HepG2 (cell line): ENCODE measurements around the gene CSHL1. TPM values are rescaled to one million over a fixed set of nuclear protein-coding genes. Genes with fewer than 3 reads are reported as not detected.
A peak's percentile ranks its signal among the peaks of the same experiment; 100 is the strongest.
"Not testable (repeated sequence)": the region's sequence is repeated elsewhere in the genome, so short reads cannot be mapped to it uniquely, and the experiment has no call there.

Source experiments
- ATAC-seq: fragments of 200-7000 bp; cut with Tn5 transposase; 3 replicates; pipeline ENCODE4 v1.9.1; 2020; ENCODE audit warnings: mild to moderate bottlenecking, moderate library complexity
- BruUV-seq: library from RNA; stranded (reverse); fragments of 400-500 nt; replicated peaks from 2 replicates; lab custom pipeline; 2021; lab: Mats Ljungman, UMichigan
- CTCF ChIA-PET: fragments of 300-600 bp; formaldehyde crosslinking; extraction: SDS; loops from one replicate; lab custom pipeline; 2021; ENCODE audit warnings: low total read pairs, inconsistent platforms, low intra/inter-chr PET ratio; lab: Yijun Ruan, JAX
- POLR2A ChIA-PET: fragments of 350-600 bp; sonication (Branson Sonifier 250); formaldehyde crosslinking; loops from one replicate; lab custom pipeline; 2020; ENCODE audit warnings: antibody characterized with exemption, inconsistent platforms; lab: Yijun Ruan, JAX
- DNase-seq: peaks from one replicate; pipeline ENCODE4 v3.0.0-alpha.2; 2015; ENCODE audit warnings: low spot score
- FAIRE-seq: peaks from 3 replicates; lab custom pipeline; 2011; peaks lifted over from hg19 to GRCh38; lab: Jason Lieb, UNC
- H2AFZ ChIP-seq: one replicate; pipeline ENCODE4 v1.6.1; 2011; ENCODE audit warnings: low read length, inconsistent platforms
- H3K27ac ChIP-seq: fragments of 300-600 bp; 3 replicates; pipeline ENCODE4 v1.8.0; 2011; ENCODE audit warnings: mixed run types, mild to moderate bottlenecking, mixed read lengths, low read length, inconsistent platforms; ENCODE audit not compliant: insufficient read depth; ENCODE audit errors: extremely low read length
- H3K27me3 ChIP-seq, 2 experiments: fragments of 200-600 bp in 1 of 2; 2 replicates in 1 of 2; 3 replicates in 1 of 2; pipeline versions ENCODE4 v1.6.0 to v1.8.0; 2011; ENCODE audit warnings: low read length in 2 of 2, mild to moderate bottlenecking in 2 of 2, moderate library complexity in 2 of 2, inconsistent platforms in 1 of 2; ENCODE audit not compliant: insufficient read depth in 2 of 2, control insufficient read depth in 1 of 2
- H3K36me3 ChIP-seq, 2 experiments: fragments of 200-600 bp in 1 of 2; replicated peaks in 1 of 2; 2 replicates in 1 of 2; 3 replicates in 1 of 2; pipeline versions ENCODE4 v1.5.1 to v1.8.0; 2011; ENCODE audit warnings: low read length in 2 of 2, inconsistent platforms in 1 of 2; ENCODE audit not compliant: insufficient read depth in 2 of 2, control insufficient read depth in 1 of 2
- H3K4me1 ChIP-seq: 2 replicates; pipeline ENCODE4 v1.5.1; 2012; ENCODE audit warnings: low read length, inconsistent platforms; ENCODE audit not compliant: insufficient read depth
- H3K4me2 ChIP-seq: 2 replicates; pipeline ENCODE4 v1.6.0; 2011; ENCODE audit warnings: low read depth, low read length, inconsistent platforms
- H3K4me3 ChIP-seq, 3 experiments: fragments of 200-600 bp in 1 of 3; sonication (generic), shearing (Covaris generic) in 1 of 3; replicated peaks in 1 of 3; 2 replicates each; pipeline ENCODE4 v1.5.1; 2011 to 2016; ENCODE audit warnings: low read length in 3 of 3, inconsistent platforms in 2 of 3, low read depth in 2 of 3, mild to moderate bottlenecking in 2 of 3, control low read depth in 1 of 3, mixed read lengths in 1 of 3; ENCODE audit not compliant: insufficient read depth in 1 of 3
- H3K79me2 ChIP-seq: one replicate; pipeline ENCODE4 v1.6.1; 2011; ENCODE audit warnings: low read length, inconsistent platforms; ENCODE audit not compliant: insufficient read depth
- H3K9ac ChIP-seq: 2 replicates; pipeline ENCODE4 v1.6.0; 2011; ENCODE audit warnings: mild to moderate bottlenecking, low read depth, low read length, inconsistent platforms; ENCODE audit not compliant: insufficient read depth
- H3K9me3 ChIP-seq: 2 replicates; pipeline ENCODE4 v1.5.1; 2012; ENCODE audit warnings: mild to moderate bottlenecking, low read length
- H4K20me1 ChIP-seq: 2 replicates; pipeline ENCODE4 v1.6.0; 2011; ENCODE audit warnings: inconsistent platforms, mild to moderate bottlenecking, low read length, moderate library complexity; ENCODE audit not compliant: insufficient read depth
- MAFF ChIP-seq: IDR thresholded peaks from 2 replicates; pipeline ENCODE4 v1.6.1; 2011; ENCODE audit warnings: low read depth, low read length, improper control_type of control experiment
- MAFK ChIP-seq, 2 experiments: IDR thresholded peaks in 1 of 2; conservative IDR thresholded peaks in 1 of 2; 2 replicates each; pipeline ENCODE4 v1.6.1; 2011; ENCODE audit warnings: improper control_type of control experiment in 2 of 2, low read length in 2 of 2
- WGBS: methylation state at CpG from one replicate; pipeline ENCODE4 v1.1.6; 2017; ENCODE audit warnings: low lambda C conversion rate; 5-methylcytosine and 5-hydroxymethylcytosine counted together
- in situ Hi-C: cut with HindIII; loops from 2 replicates; pipeline ENCODE4 v1.10.0; 2017; ENCODE audit warnings: low pct_unique_long_range_greater_than_20kb; ENCODE audit not compliant: extremely low pct_ligation_motif_present
- intact Hi-C: fragments of 100-400 bp; cut with micrococcal nuclease; formaldehyde crosslinking; loops from one replicate; pipeline ENCODE4 v1.10.0; 2022; ENCODE audit not compliant: unreplicated experiment
- polyA plus RNA-seq, 8 experiments: library from polyadenylated mRNA; depleted of rRNA in 3 of 8; stranded (reverse) in 7 of 8; unstranded in 1 of 8; fragments of >200 nt; fragmentation: Illumina TruSeq in 4 of 8; extraction: Trizol in 4 of 8; gene quantifications; 2 replicates each; pipeline versions ENCODE4 v1.2.1 to v1.2.3, GENCODE V29; 2011 to 2016; ENCODE audit warnings: low read depth in 4 of 8, missing spikeins in 1 of 8, mixed read lengths in 1 of 8; ENCODE audit not compliant: insufficient read depth in 1 of 8
- total RNA-seq, 5 experiments: library from RNA; depleted of rRNA; stranded (reverse); fragments of >200 nt; fragmentation: Illumina TruSeq; extraction: Trizol; gene quantifications; 2 replicates each; pipeline ENCODE4 v1.2.3, GENCODE V29; 2016; ENCODE audit warnings: low read depth in 1 of 5
- TF ChIP-seq, protein P1 (sequence below): sonication (generic); formaldehyde crosslinking; IDR thresholded peaks from 2 replicates; pipeline ENCODE4 v1.5.0; 2020; ENCODE audit warnings: mild to moderate bottlenecking, missing genetic modification reagents, moderate library complexity

CSHL1 gene
- total and polyA plus RNA-seq, 2 of the 13 experiments (the other 11 are each of a cell fraction or from before 2014, with no cell fraction given): not detected

DNA sequence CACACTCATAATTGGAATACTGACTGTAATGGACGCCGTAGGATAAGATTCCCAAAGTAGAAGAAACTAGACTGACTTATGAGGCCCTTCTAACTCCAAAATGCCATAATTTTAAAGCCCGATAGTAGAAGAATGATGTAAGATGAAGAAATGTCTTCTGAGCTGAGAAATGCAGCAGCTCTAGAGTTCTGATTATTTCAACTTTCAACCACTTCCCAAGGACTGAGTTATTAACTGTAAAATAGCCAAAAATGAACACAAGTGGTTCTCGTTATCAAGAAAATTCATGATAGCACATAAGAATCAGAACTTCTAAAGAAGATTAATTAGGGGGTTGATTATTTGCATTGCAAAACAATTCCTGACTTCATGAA is 40.8 kb downstream of the CSHL1 start:
- POLR2A ChIA-PET, BruUV-seq, FAIRE-seq: not testable (repeated sequence)

DNA sequence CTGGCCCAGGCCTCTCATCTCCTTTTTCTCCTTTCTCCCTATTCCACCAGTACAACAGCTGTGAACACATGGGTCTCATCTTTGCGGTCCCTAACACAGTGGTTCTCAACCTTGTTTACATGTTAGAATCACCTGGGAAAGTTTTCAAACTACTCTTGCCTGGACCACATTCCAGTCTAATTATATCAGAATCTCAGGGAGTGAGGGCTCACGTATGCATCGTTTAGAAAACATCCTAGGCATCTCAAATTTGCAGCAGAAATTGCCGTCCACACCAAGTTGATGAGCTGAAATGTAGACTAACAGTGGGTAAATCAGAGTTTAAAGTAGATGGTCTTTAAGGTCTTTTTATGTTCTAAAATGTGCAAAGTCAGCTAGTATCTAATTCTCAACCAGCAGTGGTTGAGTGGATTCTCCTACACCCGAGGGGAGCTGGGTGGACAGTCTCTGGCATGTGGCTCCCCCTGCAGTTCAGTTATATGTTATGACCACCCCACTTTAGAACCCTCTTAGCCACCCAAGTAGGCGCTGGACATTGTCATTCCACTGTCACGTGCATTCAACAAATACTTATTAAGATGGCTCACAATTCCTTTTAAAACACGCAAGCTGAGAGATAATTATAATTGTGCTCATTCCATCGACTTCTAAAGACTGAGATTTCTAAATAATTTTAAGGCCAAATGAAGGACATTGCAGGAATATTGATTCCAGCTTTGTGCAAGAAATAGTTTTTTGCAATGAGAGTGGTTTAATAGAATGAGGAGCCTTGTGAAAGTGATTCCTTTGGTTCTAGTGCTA is 41.4 kb downstream of the CSHL1 start:
- POLR2A ChIA-PET, in situ Hi-C loops, FAIRE-seq, H3K4me1 ChIP-seq, H3K27ac ChIP-seq, CTCF ChIA-PET, H4K20me1 ChIP-seq, H2AFZ ChIP-seq, H3K4me2 ChIP-seq, H3K9ac ChIP-seq, H3K36me3 ChIP-seq, BruUV-seq, DNase-seq, H3K79me2 ChIP-seq, H3K9me3 ChIP-seq, H3K4me3 ChIP-seq: not testable (repeated sequence)
- 13% methylated on average over 9 of the region's 9 CpGs for WGBS
- peak; percentile 55 for ATAC-seq
- peaks cover 1 to 15% of the 10 kb centered on the region in 2 experiments; a peak in 3 of 5 replicates for H3K27me3 ChIP-seq
- intact Hi-C loops: loop anchor here (10.0 kb wide), 1 partner anchor 445 kb away; no protein-coding TSS in a partner anchor
- TF ChIP-seq, protein P1, sequence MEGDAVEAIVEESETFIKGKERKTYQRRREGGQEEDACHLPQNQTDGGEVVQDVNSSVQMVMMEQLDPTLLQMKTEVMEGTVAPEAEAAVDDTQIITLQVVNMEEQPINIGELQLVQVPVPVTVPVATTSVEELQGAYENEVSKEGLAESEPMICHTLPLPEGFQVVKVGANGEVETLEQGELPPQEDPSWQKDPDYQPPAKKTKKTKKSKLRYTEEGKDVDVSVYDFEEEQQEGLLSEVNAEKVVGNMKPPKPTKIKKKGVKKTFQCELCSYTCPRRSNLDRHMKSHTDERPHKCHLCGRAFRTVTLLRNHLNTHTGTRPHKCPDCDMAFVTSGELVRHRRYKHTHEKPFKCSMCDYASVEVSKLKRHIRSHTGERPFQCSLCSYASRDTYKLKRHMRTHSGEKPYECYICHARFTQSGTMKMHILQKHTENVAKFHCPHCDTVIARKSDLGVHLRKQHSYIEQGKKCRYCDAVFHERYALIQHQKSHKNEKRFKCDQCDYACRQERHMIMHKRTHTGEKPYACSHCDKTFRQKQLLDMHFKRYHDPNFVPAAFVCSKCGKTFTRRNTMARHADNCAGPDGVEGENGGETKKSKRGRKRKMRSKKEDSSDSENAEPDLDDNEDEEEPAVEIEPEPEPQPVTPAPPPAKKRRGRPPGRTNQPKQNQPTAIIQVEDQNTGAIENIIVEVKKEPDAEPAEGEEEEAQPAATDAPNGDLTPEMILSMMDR (CRISPR knock-in tag): peak; percentile 26; the same call in 1 of the 2 replicates
- TF ChIP-seq MAFF: peak; percentile 74
- TF ChIP-seq MAFK (conservative IDR thresholded peaks at IDR 0.05 in 1 of 2, IDR thresholded peaks at IDR 0.05 in 1 of 2; ENCODE audit: low read length in 2 of 2): peak; percentile 79 to 85

More for the DNA sequence above, 40.8 kb downstream of the CSHL1 start:
- H3K36me3 ChIP-seq, DNase-seq, in situ Hi-C loops, H3K4me2 ChIP-seq, H4K20me1 ChIP-seq, H3K4me1 ChIP-seq, H3K27ac ChIP-seq, H2AFZ ChIP-seq, H3K4me3 ChIP-seq, H3K9me3 ChIP-seq, ATAC-seq, CTCF ChIA-PET, intact Hi-C loops, H3K79me2 ChIP-seq, H3K9ac ChIP-seq: not testable (repeated sequence)
- 45% methylated on average over 4 of the region's 4 CpGs for WGBS
- H3K27me3 ChIP-seq: peaks cover 1 to 12% of the 10 kb centered on the region in 2 experiments; a peak in 3 of 5 replicates
